HepG2 (cell line): ENCODE measurements around the gene GLTPD2. TPM values are rescaled to one million over a fixed set of nuclear protein-coding genes. Genes with fewer than 3 reads are reported as not detected.
A peak's percentile ranks its signal among the peaks of the same experiment; 100 is the strongest.

ENCODE experiments used
- CENPT ChIP-seq: sonication (generic); formaldehyde crosslinking; IDR thresholded peaks from 2 replicates; pipeline ENCODE4 v1.8.0; 2022; ENCODE audit warnings: low read depth, mild to moderate bottlenecking, moderate library complexity, missing genetic modification reagents
- DMAP1 ChIP-seq: IDR thresholded peaks from 2 replicates; pipeline ENCODE4 v1.6.1; 2016
- FOXK1 ChIP-seq: sonication (generic); formaldehyde crosslinking; IDR thresholded peaks from 2 replicates; pipeline ENCODE4 v1.4.0; 2020; ENCODE audit warnings: low read depth, missing genetic modification reagents, borderline replicate concordance
- HOXA7 ChIP-seq: sonication (generic); formaldehyde crosslinking; IDR thresholded peaks from 2 replicates; pipeline ENCODE4 v1.8.1; 2022; ENCODE audit warnings: mild to moderate bottlenecking, missing genetic modification reagents, moderate library complexity
- KDM3A ChIP-seq: IDR thresholded peaks from 2 replicates; pipeline ENCODE4 v1.6.1; 2018; ENCODE audit warnings: low read depth, missing compliant biosample characterization
- MIER2 ChIP-seq: IDR thresholded peaks from 2 replicates; pipeline ENCODE4 v1.6.1; 2016; ENCODE audit warnings: missing biosample characterization, missing genetic modification reagents
- NFATC3 ChIP-seq: sonication (generic); formaldehyde crosslinking; IDR thresholded peaks from 2 replicates; pipeline ENCODE4 v1.5.1; 2020; ENCODE audit warnings: mild to moderate bottlenecking, missing genetic modification reagents
- NFKBIZ ChIP-seq: IDR thresholded peaks from 2 replicates; pipeline ENCODE4 v1.6.1; 2018; ENCODE audit warnings: missing genetic modification reagents, missing compliant biosample characterization
- NONO ChIP-seq, 2 experiments: fragments of 450-650 bp in 1 of 2; sonication (generic) in 1 of 2; formaldehyde crosslinking in 1 of 2; IDR thresholded peaks in 1 of 2; conservative IDR thresholded peaks in 1 of 2; 2 replicates each; pipeline versions ENCODE4 v1.6.1 to v1.8.0; 2017 to 2022; ENCODE audit warnings: mild to moderate bottlenecking in 1 of 2, missing genetic modification reagents in 1 of 2, moderate library complexity in 1 of 2
- NPAS2 ChIP-seq: sonication (generic); formaldehyde crosslinking; IDR thresholded peaks from 2 replicates; pipeline ENCODE4 v1.8.0; 2022; ENCODE audit warnings: mild to moderate bottlenecking, missing genetic modification reagents, borderline replicate concordance
- POLR2AphosphoS2 ChIP-seq: IDR thresholded peaks from 2 replicates; pipeline ENCODE4 v1.6.1; 2011; ENCODE audit warnings: low read depth, low read length, improper control_type of control experiment
- RAD21 ChIP-seq: fragments of 450-650 bp; formaldehyde crosslinking; IDR thresholded peaks from 2 replicates; pipeline ENCODE4 v1.5.0; 2020; ENCODE audit warnings: mild to moderate bottlenecking
- TEAD2 ChIP-seq: sonication (generic); formaldehyde crosslinking; IDR thresholded peaks from 2 replicates; pipeline ENCODE4 v1.9.0; 2021; ENCODE audit warnings: missing genetic modification reagents
- U2AF1 ChIP-seq: fragments of 200-400 bp; formaldehyde crosslinking; optimal IDR thresholded peaks from 2 replicates; pipeline ENCODE3; 2017; ENCODE audit warnings: mild to moderate bottlenecking, low read depth, low read length
- ZBTB38 ChIP-seq: sonication (generic); formaldehyde crosslinking; IDR thresholded peaks from 2 replicates; pipeline ENCODE4 v1.5.1; 2020; ENCODE audit warnings: mild to moderate bottlenecking, missing genetic modification reagents
- ZNF256 ChIP-seq: sonication (generic); formaldehyde crosslinking; conservative IDR thresholded peaks from 2 replicates; pipeline ENCODE4 v1.4.0; 2020; ENCODE audit warnings: missing genetic modification reagents
- ZNF407 ChIP-seq: sonication (generic); formaldehyde crosslinking; IDR thresholded peaks from one replicate; pipeline ENCODE4 v1.5.1; 2020; ENCODE audit warnings: mild to moderate bottlenecking, missing genetic modification reagents; ENCODE audit errors: not compliant biosample characterization
- ZNF432 ChIP-seq: sonication (generic); formaldehyde crosslinking; IDR thresholded peaks from 2 replicates; pipeline ENCODE4 v1.5.0; 2020; ENCODE audit warnings: missing genetic modification reagents, mild to moderate bottlenecking, borderline replicate concordance
- ZNF496 ChIP-seq: sonication (generic); formaldehyde crosslinking; IDR thresholded peaks from 2 replicates; pipeline ENCODE4 v1.8.1; 2023; ENCODE audit warnings: mild to moderate bottlenecking, moderate library complexity, missing genetic modification reagents; ENCODE audit not compliant: insufficient replicate concordance
- ZNF616 ChIP-seq: sonication (generic); formaldehyde crosslinking; IDR thresholded peaks from 2 replicates; pipeline ENCODE4 v1.5.0; 2020; ENCODE audit warnings: low read depth, mild to moderate bottlenecking, missing genetic modification reagents
- ZNF788 ChIP-seq: sonication (generic); formaldehyde crosslinking; IDR thresholded peaks from 2 replicates; pipeline ENCODE4 v1.5.0; 2020; ENCODE audit warnings: mild to moderate bottlenecking, missing genetic modification reagents, borderline replicate concordance
- polyA plus RNA-seq, 8 experiments: library from polyadenylated mRNA; depleted of rRNA in 3 of 8; stranded (reverse) in 7 of 8; unstranded in 1 of 8; fragments of >200 nt; fragmentation: Illumina TruSeq in 4 of 8; extraction: Trizol in 4 of 8; gene quantifications; 2 replicates each; pipeline versions ENCODE4 v1.2.1 to v1.2.3, GENCODE V29; 2011 to 2016; ENCODE audit warnings: low read depth in 4 of 8, missing spikeins in 1 of 8, mixed read lengths in 1 of 8; ENCODE audit not compliant: insufficient read depth in 1 of 8
- total RNA-seq, 5 experiments: library from RNA; depleted of rRNA; stranded (reverse); fragments of >200 nt; fragmentation: Illumina TruSeq; extraction: Trizol; gene quantifications; 2 replicates each; pipeline ENCODE4 v1.2.3, GENCODE V29; 2016; ENCODE audit warnings: low read depth in 1 of 5
- TF ChIP-seq, protein P1 (sequence below): sonication (generic); formaldehyde crosslinking; IDR thresholded peaks from 2 replicates; pipeline ENCODE4 v1.5.0; 2020; ENCODE audit warnings: missing genetic modification reagents, mild to moderate bottlenecking, borderline replicate concordance

The GLTPD2 gene
- total and polyA plus RNA-seq, 2 of the 13 experiments (the other 11 are each of a cell fraction or from before 2014, with no cell fraction given): 7.5 to 12.9 TPM

- TF ChIP-seq NPAS2 (no peak), NONO (IDR thresholded peaks at IDR 0.05) (no peak), NONO (CRISPR knock-in tag; conservative IDR thresholded peaks at IDR 0.05) (peak; percentile 88), MIER2 (CRISPR knock-in tag) (no peak), FOXK1 (CRISPR knock-in tag) (peak; percentile 90; the same call in 1 of the 2 replicates), ZNF496 (CRISPR knock-in tag) (no peak), ZNF616 (CRISPR knock-in tag) (peak; percentile 61), TEAD2 (CRISPR knock-in tag) (0 out of 2 replicates have a peak, but pooled peaks have one; percentile 13), CENPT (no peak), KDM3A (CRISPR knock-in tag) (0 out of 2 replicates have a peak, but pooled peaks have one; percentile 78), ZNF788 (CRISPR knock-in tag) (peak; percentile 94; the same call in 1 of the 2 replicates), DMAP1 (peak; percentile 89), ZNF256 (CRISPR knock-in tag) (0 out of 2 replicates have a peak, but pooled peaks have one; percentile 78), ZNF432 (CRISPR knock-in tag) (no peak), ZNF407 (peak; percentile 75), ZBTB38 (no peak; the same call in none of the 2 replicates), HOXA7 (CRISPR knock-in tag) (no peak), NFATC3 (CRISPR knock-in tag) (no peak), RAD21 (no peak), NFKBIZ (CRISPR knock-in tag) (0 out of 2 replicates have a peak, but pooled peaks have one; percentile 44), U2AF1 (no peak), POLR2AphosphoS2 (no peak)
- TF ChIP-seq, protein P1, sequence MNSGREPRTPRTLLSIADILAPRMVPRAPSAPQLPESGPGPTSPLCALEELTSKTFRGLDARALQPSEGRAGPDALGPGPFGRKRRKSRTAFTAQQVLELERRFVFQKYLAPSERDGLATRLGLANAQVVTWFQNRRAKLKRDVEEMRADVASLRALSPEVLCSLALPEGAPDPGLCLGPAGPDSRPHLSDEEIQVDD (CRISPR knock-in tag): no peak
These were observed 17.1 kb upstream of the GLTPD2 start, which contains the start of gene TM4SF5 (continued) for GRCh38 chr17:4771519-4772234.
